Activated CD4-positive, alpha-beta T cell treated with anti-CD3 and anti-CD28 coated beads, Interleukin-2, Interleukin-6, amounts not matched to agents 100 ng/mL and 50 ng/mL, durations not matched to agents 16 hours and 8 hours (primary cell): ENCODE results near the gene IMP3.
"Not testable (repeated sequence)": the region's sequence is repeated elsewhere in the genome, so short reads cannot be mapped to it uniquely, and the experiment has no call there.

ENCODE experiments used
- DNase-seq: peaks from one replicate; pipeline ENCODE4 v3.0.0-alpha.2; 2020

IMP3 gene

DNA sequence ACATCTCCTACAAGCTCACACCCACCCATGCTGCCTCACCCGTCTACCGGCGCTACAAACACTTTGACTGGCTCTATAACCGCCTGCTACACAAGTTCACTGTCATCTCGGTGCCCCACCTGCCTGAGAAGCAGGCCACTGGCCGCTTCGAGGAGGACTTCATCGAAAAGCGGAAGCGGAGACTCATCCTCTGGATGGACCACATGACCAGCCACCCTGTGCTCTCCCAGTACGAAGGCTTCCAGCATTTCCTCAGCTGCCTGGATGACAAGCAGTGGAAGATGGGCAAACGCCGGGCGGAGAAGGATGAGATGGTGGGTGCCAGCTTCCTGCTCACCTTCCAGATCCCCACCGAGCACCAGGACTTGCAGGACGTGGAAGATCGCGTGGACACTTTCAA, 9.8 kb upstream of the IMP3 start:
- no peak for DNase-seq

DNA sequence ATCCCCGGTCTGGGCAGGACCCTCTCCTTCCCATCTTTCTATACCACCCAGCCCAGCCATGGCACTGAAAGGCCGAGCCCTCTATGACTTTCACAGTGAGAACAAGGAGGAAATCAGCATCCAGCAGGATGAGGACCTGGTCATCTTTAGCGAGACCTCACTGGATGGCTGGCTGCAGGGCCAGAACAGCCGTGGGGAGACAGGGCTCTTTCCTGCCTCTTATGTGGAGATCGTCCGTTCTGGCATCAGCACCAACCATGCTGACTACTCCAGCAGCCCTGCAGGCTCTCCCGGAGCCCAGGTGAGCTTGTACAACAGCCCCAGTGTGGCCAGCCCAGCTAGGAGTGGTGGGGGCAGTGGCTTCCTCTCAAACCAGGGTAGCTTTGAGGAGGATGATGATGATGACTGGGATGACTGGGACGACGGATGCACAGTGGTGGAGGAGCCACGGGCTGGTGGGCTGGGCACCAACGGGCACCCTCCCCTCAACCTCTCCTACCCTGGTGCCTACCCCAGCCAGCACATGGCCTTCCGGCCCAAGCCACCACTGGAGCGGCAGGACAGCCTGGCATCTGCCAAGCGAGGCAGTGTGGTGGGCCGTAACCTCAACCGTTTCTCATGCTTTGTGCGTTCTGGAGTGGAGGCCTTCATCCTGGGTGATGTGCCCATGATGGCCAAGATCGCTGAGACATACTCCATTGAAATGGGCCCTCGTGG, 9.2 kb upstream of the IMP3 start:
- no peak for DNase-seq

DNA sequence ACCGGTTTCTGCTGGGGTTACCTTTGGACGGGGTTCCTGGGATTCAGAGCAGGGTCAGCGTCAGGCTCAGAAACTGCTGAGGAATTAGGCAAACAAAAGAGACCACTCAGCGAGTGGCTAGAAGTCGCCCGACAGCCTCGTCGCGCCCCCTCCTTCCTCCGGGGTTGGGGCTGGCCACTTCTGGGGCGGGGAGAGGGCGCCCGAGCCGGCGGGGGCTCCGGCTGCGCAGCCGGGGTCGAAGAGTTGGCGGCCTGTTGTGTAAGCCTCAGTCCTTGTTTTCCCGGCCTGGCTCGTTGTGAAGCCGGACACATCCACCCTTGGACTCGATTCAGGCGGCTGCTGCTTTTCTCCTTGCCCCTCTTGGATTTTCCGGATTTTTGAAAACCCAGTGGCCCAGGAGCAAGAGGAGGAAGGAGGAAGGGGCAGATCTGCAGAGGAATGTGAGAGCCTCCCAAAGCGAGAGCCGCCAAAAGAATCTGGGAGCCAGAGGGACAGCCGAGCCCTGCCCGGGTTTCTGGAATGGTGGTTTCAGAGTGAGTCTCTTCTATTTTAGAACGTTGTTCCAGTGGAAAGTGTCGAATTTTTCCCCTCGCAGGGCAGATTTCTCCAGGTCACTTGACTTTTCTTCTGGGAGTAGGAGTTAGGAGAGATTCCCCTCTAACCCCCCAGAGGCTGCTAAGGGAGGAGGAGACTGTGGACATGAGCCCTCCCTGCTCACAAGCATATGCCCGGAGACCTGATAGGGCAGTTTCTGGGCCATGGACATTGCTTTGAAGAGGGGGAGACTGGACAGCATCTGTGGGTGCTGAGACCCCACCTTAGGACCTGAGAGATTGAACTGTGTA, 8.4 kb upstream of the IMP3 start:
- no peak for DNase-seq

DNA sequence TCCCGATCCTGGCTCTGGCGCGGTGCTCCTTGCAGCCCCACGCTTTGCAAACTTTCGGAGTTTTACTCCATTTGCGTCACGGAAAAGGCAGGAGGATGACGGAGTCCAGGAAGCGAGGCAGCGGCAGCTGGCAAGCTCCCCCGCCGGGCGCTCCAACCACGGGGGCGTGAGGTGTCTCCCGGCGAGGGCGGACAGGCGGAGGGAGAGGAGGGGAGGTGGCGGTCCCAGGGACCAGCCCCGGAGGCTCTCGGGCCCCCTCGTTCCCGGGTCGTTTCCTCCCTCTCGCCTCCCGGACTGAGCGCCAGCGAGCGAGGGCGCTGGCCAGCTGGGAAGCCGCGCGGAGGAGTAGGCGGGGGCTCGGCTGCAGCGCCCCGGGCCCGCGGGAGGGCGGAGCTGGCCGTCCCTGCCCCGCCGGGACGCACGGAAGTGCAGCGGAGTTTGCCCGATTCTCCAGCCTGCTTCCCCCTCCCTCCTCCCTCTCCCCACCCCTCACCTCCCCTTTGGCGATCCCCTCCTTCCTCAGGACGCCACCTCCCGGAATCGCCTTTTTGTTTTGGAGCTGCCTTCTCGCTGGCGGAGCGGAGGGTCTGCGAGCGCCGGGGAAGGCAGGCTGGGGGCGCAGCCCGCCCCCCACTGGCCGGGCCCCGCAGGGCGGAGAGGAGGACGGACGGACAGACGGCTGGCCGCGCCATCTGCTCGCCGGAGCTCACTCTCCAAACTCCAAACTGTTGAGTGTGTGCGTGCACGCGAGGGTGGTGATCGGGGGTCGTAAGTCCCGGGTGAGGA, 7.5 kb upstream of the IMP3 start, which contains the start of gene SNX33:
SNX33 (plus strand) TSS at position 543 of the 786 bp plus-strand sequence. CDS start 1,191 bp downstream, outside the sequence.
- DNase-seq: peak; percentile 57

DNA sequence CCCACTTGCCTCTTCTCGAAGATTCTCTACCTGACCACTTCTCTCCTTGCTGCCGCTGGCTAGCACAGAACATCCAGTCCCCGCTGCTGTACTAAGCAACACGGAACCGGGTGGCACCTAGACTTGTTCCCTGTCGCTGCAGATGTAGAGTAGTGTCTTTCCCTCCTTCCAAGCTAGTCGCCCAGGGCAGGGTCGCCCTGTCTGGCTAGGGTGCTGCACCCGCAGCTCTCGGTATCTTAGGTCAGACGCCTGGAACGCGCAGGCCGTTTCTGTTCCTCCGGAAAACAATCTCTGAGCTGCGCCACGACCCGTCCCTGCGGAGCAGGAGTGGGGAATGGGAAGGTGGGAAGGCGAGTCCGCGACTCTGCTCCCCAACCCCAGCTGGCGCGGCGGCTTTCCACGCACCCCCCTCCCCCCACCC, 6.9 kb upstream of the IMP3 start:
- no peak for DNase-seq

GRCh38 chr15:75646112-75646943, 6.3 kb upstream of the IMP3 start:
- no peak for DNase-seq

DNA sequence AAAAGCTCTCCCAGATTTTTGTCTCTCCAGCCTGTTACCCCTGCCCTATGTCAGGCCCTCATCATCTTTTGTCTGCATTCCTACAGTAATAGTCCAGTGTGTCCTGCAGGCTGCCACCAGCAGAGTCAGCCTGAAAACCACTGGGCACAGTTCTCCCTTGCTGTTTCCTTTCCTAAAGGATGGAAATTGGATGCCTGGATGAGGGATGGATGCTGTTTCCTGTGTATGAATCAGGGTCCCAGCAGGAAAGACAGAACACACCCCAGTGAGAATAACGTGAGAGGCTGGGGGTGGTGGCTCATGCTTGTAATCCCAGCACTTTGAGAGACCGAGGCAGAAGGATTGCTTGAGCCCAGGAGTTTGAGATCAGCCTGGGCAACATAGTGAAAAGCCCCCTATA, 4.4 kb upstream of the IMP3 start:
- no peak for DNase-seq

GRCh38 chr15:75641603-75642002, 1.6 kb upstream of the IMP3 start:
- DNase-seq: no peak

DNA sequence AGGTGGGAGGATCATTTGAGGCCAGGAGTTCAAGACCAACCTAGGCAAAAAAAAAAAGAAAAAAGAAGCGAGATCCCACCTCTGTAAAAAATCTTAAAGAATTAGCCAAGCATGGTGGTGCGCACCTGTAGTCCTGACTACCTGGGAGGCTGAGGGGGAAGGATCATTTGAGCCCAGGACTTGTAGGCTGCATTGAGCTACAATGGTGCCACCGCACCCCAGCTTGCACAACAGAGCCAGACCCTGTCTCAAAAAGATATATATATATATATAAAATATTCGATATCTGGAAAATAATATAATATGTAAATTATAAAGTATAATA, 1.1 kb upstream of the IMP3 start:
- no peak for DNase-seq

DNA sequence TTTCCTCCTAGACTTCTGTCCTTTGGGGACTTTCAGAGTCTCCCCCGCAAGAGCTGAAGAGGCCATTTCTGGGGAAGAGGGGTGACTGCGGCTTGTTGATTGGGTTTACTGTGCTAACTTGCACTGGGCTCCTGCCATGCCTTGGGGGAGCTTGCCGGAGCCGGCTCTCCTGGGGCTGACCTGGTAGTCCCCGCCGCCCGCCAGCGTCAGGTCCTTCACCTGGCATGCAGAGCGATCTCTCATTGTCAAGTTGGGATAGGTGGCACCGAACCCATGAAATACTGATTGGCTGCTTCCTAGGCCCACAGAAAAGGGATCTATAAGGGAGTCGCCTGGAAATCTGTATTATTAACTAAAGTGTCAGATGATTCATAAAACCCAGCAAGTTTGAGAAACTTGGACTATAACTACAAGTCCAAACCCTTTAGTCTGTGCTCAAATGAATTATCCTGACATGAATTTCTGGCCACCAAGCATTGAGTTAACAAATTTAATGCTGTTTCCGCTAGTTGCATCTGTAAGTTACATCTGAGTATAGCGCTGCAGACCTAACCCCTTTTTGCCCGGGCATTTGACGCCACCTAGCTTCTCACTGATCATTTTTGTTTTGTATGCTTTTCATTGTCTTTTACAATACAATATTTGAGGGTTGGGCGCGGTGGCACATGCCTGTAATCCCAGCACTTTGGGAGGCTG, 607 bp upstream of the IMP3 start:
- DNase-seq: peak; percentile 74

DNA sequence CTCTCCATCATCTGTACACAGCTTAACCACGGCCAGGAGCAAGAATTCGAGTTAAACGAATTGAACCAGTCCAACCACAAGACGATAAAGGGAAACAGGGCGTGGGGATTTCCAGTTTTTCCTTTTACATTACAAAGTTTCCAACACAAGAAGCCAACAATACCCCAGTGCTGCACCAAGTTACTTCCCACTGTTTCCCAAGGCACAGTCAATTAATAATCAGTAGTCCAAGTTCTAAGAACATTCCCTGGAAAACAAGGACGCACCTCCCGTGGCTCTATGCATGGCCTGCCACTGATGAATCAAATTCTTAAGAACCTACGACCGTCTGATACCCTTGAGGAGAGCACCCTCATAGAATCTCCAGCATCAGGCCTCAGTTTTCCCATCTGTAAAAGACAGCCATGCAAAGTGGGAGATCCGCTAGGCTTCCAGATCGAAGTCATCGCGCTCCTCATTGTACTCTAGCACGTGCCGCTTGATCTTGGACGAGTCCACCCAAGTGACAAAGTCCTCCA, 774 bp downstream of the IMP3 start:
- peak; percentile 24 for DNase-seq

- no peak for DNase-seq
Measured at GRCh38 chr15:75637245-75638009, 2.6 kb downstream of the IMP3 start.

GRCh38 chr15:75636026-75636425, 4.0 kb downstream of the IMP3 start:
- DNase-seq: no peak

DNA sequence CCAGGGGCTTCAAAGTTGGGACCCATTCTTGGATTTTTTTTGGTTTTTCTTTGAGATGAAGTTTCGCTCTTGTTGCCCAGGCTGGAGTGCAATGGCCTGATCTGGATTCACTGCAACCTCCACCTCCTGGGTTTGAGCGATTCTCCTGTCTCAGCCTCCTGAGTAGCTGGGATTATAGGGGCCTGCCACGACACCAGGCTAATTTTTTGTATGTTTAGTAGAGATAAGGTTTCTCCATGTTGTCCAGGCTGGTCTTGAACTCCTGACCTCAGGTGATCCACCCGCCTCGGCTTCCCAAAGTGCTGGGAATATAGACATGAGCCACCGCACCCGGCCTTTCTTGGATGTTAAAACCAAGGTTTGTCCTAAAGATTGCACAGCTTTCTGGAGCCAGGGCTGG, 6.1 kb downstream of the IMP3 start:
- not testable (repeated sequence) for DNase-seq

GRCh38 chr15:75631935-75632334, 8.1 kb downstream of the IMP3 start:
- DNase-seq: no peak

- DNase-seq: peak; percentile 97
Measured at GRCh38 chr15:75625542-75626347, 14.3 kb downstream of the IMP3 start, which contains the start of gene SNUPN. Gene SNUPN, minus strand, starts transcription at chr15:75625725. Its CDS starts 4,674 bp downstream, at chr15:75621051.

DNA sequence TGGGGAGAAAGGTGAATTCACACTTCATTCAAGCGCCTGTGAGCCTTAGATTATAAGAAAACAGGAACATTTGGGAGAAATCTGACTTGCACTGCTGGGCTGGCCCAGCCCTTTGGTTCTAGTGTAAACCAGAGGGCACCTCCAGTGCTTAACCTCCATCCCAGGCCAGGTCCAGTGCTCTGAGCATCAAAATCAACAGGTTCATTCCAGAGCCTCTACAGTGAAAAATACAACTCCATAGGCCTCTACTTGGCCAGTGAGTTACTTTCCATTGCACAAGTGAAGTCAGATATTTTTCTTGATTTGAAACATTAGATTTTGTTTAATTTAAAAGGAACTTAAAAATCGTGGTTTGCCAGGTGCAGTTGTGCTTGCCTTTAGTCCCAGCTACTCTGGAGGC, 17.5 kb downstream of the IMP3 start:
- DNase-seq: no peak

DNA sequence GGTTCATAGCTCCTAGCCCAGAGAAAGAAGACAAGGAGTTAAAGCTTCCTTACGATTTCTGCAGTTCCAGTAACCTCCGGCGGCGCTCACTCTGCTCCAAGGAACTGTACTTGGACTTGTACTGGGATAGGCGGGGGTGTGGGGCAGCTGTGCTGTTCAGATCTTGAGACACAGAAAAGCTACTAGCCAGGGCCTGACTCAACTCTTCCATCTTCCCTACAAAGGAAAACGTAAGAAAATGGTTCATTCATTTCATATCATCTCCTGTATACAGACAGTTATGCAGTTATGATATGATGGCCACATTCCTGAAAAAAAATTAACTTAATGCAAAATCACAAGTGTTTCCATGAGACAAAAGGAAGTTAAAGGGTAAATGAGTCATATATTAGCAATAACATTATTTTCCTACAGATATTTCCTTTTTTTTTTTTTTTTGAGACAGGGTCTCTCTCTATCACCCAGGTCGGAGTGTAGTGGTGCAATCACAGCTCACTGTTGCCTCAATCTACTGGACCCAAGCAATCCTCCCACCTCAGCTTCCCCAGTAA, 19.1 kb downstream of the IMP3 start:
- no peak for DNase-seq

GRCh38 chr15:75620058-75620820, 19.8 kb downstream of the IMP3 start:
- no peak for DNase-seq
